Measurements from ENCODE around the gene TACC2.

The TACC2 gene

DNA sequence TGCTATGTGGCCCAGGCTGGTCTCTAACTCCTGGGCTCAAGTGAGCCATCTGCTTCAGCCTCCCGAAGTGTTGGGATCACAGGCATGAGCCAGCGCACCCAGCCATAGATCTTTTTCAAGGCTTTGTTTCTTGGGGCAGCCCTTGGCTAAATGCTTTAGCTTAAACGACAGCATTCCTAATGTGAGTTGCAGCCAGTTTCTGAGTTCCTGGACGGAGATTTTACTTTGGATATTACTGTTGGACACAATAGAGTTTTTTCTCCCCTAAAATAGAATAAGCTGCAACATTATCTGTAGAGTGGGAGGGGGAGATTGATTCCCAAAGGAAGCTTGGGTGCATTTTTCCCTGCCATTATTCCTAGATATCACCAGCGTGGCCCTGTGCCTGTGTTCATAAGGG, 179.1 kb downstream of the TACC2 start:
- DNase-seq (ENCODE audit: low spot score): no peak

- no peak for DNase-seq (ENCODE audit: low spot score)
Measured at GRCh38 chr10:122168598-122169394, 179.8 kb downstream of the TACC2 start.

DNA sequence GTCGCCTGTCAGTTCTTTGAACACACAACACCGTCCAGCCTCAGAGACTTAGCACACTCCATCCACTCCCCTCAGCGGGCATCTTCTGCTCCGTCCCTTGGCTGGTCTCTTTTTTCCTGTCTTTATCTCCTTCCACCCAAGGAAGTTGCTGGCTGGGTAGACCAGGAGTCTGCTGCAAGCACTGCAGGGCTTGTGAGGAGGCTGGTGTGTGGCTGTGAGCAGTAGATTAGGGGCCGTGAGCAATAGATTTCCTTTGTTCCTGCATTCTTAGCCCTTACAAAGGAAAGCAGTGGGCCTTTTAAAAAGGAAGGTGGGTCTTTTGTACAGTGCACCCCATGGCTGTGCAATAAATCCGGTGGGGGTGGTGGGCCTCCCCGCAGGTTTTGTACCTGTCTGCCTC, 181.8 kb downstream of the TACC2 start:
- DNase-seq (ENCODE audit: low spot score): no peak

- no peak for DNase-seq (ENCODE audit: low spot score)
Measured at GRCh38 chr10:122171302-122172075, 182.5 kb downstream of the TACC2 start.

- DNase-seq (ENCODE audit: low spot score): no peak
Measured at GRCh38 chr10:122172361-122173008, 183.5 kb downstream of the TACC2 start.

DNA sequence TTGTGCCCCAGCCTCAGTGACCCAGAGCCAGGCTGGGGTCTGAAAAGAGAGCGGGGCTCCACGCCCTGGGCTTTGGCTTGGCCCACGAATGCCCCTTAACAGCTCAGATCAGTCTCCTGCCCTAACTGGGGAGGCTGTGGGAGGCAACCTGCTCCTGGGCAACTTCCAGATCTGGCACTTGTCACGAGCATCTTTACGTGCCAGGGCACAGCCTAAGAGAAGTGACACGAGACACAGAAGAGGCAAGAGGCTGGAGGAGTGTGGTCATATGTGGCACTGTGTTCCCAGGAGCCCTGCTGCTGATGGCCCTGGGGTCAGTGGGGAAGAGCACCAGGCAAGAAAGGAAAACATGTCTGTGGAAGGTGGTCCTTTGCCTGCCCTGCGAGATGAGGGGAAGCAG, 184.4 kb downstream of the TACC2 start:
- DNase-seq (ENCODE audit: low spot score): no peak

DNA sequence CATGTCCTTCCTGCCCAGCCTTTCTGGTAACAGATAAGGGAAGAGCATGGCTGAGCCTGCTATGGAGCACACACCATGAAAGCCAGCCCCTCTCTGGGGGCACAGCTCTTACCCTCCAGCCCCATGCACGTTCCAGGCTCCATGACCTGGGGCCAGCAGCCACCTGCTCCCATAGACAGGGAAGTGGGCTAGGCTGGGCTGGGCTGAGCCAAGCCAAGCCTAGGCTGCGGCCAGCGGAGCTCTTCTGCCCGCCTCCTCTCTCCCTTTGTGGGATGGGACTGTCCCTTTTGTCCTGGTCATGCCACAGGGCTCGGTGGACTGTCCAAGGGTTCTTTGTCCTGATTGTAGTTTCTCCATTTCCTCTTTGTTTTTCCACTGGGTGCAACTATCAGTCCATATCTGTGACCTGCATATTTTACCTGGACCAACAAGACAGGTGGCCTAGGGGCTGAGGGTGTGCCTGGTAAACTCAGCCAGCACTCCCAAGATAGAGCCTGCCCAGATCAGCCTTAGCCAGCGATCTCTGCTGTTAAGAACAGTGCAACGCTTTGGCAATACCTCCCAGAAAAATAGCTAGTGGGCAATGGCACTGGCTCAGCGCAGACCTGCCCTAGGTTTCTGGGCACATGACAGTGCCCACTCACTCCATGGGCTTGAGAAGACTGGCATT, 184.9 kb downstream of the TACC2 start:
- no peak for DNase-seq (ENCODE audit: low spot score)

DNA sequence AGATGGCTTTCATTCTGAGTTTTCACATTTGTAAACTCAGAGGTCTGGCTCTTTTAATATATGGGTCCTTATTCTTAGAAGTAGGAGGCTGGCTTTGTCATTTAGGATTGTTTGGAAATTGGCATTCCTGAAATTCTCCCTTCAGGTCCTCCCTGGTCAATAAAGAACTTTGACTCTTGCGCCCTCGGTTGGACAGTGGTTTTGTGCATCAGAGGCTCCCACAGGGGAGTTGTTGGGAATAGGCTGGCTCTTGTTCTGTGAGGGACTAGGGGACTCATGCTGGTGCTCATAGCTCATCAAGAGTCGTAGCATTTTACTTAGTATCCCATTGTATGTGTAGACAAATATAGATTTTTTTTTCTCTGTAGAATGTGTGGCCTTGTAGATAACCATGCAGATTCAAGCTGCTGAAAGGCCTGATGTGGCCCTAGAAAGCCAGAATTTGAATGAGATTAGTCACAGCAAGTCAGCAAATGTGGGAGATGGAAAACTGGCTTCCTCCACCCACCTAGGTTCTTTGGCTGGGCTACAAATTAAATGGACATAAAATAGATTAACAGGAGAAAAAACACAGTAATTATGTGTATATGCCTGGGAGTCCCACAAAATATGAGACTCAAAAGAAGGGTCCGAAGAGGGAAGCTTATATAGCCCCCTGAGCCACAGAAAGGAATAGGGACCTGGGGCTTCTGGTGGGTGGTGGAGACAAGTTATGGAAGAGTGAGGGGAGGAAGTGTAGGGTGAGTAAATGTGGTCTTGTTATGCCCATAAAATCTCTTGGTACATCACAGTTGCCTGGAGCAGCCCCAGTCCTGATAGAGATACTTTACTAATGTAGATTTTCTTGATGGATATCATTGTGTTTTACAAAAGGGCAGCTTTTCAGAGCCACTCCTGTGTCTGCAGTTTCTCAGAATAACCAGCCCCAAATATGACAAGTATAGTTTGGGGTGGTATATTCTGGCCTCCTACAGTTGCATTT, 187.6 kb downstream of the TACC2 start:
- DNase-seq (ENCODE audit: low spot score): no peak

GRCh38 chr10:122178655-122179054, 189.7 kb downstream of the TACC2 start:
- DNase-seq (ENCODE audit: low spot score): no peak

GRCh38 chr10:122181041-122181732, 192.2 kb downstream of the TACC2 start:
- DNase-seq (ENCODE audit: low spot score): no peak

- no peak for DNase-seq (ENCODE audit: low spot score)
Measured at GRCh38 chr10:122181876-122182275, 192.9 kb downstream of the TACC2 start.

- DNase-seq (ENCODE audit: low spot score): no peak
Measured at GRCh38 chr10:122182308-122182707, 193.3 kb downstream of the TACC2 start.

- DNase-seq (ENCODE audit: low spot score): no peak
Measured at GRCh38 chr10:122184254-122184653, 195.3 kb downstream of the TACC2 start.

GRCh38 chr10:122185643-122186042, 196.7 kb downstream of the TACC2 start:
- no peak for DNase-seq (ENCODE audit: low spot score)

- no peak for DNase-seq (ENCODE audit: low spot score)
Measured at GRCh38 chr10:122186816-122187810, 198.2 kb downstream of the TACC2 start.

DNA sequence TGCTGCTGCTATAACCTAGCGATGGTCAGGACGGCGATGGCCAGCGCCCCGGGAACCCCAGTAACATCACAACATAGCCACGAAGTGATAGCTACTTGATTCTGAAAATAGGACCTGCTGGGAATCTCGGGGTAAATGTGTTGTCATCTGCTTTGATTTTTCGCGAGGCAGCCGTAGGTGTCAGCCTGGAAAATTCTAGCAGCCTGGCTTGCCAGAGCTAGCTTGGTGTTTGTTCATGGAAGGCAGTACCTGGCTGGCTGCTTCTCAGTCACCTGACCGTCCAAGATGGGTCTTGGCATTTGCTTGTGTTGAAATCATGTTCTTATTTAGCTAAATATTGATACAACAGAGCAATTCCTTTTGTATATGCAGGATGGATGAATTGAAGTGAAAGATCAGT, 199.7 kb downstream of the TACC2 start:
- no peak for DNase-seq (ENCODE audit: low spot score)

DNA sequence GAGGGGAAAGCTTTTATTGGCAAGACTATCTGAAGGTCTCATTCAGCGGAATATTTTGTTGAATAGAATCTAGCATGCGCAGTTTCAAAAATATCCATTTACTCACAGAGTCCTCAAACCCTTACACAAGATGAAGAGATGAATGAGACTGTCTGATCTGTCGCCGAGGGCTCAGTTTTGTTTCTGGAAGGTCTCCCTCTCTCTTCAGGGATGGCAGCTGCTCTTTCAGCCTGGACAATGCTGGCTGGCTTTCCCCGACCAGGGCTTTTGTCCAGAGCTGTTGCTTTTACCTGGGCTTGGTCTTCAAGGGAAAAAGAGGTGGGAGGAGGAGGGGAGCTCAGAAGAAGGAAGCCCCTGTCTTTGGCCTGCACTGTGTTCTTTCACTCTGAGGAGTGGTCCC, 200.2 kb downstream of the TACC2 start:
- DNase-seq (ENCODE audit: low spot score): no peak

DNA sequence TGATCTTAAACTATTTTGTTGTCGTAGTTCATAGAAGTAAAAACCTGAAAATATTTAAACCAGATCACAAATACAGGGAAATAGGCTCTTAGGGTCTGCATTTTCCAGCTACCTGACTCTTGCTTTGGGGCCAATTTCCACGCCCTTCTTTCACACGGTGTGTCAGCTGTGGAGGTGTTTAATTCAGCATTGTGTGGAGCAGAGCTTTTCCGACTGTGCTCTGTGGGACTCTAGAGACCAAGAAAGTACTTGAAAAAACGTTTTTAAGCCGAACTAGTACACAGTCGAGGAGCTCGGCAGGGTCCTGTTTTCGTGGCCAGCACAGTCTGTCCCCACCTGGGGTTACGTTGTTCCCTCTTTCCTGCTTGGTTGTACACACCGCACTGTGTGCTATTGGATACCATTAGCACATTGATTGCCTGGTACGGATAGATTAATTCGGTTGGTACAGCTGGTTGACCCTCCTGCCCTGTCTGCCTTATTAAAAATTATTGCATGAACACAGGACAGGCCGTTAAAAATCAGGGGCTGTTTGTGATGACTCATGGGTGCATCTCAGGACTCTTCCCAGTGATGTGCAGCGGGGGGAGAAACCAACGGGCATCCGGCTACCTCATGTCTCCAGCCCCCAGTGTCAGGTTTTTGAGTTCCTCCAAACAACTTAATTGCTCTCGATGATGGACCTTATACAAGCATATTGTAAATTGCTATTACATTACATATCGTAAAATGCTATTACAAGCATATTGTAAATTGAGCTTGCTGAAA, 201.4 kb downstream of the TACC2 start:
- no peak for DNase-seq (ENCODE audit: low spot score)
